HL-60 (cell line): ENCODE data around the gene ZNF593OS.

Experiments
- DNase-seq, 2 experiments: peaks; one replicate each; pipeline ENCODE4 v3.0.0-alpha.2; 2010 to 2020; ENCODE audit warnings: low read depth in 1 of 2, low spot score in 1 of 2
- H3K27ac ChIP-seq: fragments of 250-450 bp; sonication (Bioruptor Pico); replicated peaks from 2 replicates; pipeline ENCODE4 v1.5.1; 2020; ENCODE audit warnings: mild to moderate bottlenecking, moderate library complexity
- H3K27me3 ChIP-seq: fragments of 250-450 bp; sonication (Bioruptor Pico); 2 replicates; pipeline ENCODE4 v1.5.1; 2021; ENCODE audit warnings: mild to moderate bottlenecking, moderate library complexity; ENCODE audit not compliant: insufficient read depth, poor library complexity, severe bottlenecking
- H3K4me3 ChIP-seq: replicated peaks from 2 replicates; pipeline ENCODE4 v1.5.1; 2011; ENCODE audit warnings: mild to moderate bottlenecking, control low read depth, low read length; ENCODE audit not compliant: insufficient read depth
- GABPA ChIP-seq: IDR thresholded peaks from 2 replicates; pipeline ENCODE4 v1.6.1; 2012; ENCODE audit warnings: low read depth
- POLR2AphosphoS5 ChIP-seq: IDR thresholded peaks from 2 replicates; pipeline ENCODE4 v1.6.1; 2012; ENCODE audit warnings: low read depth
- SPI1 ChIP-seq: IDR thresholded peaks from 2 replicates; pipeline ENCODE4 v1.6.1; 2012; ENCODE audit warnings: low read depth, mild to moderate bottlenecking, borderline replicate concordance
- TF ChIP-seq, protein P1 (sequence below): IDR thresholded peaks from one replicate; pipeline ENCODE4 v1.5.1; 2011; ENCODE audit warnings: low read length, control low read depth, inconsistent platforms; ENCODE audit not compliant: insufficient read depth
- TF ChIP-seq, protein P2 (sequence below): IDR thresholded peaks from 2 replicates; pipeline ENCODE4 v1.6.1; 2012; ENCODE audit warnings: low read depth; ENCODE audit not compliant: insufficient replicate concordance

The ZNF593OS gene

DNA sequence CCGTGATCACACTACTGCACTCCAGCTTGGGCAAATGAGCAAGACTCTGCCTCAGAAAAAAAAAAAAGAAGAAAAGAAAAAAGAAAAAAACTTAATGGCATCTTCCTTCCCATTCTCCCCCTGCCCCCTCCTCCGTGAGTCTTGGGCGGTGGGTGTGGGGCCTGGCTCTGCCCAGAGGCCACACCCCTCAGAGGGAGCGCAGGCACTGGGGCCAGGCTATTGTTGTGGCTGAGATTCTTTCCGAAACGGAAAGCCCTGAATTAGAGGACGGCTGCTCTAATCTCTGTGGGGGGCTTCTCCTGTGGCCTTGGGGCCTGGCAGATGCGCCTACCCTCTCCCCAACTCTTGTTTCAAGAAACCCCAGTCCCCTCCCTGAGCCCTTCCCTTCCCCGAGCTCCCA is 16.9 kb downstream of the ZNF593OS start:
- TF ChIP-seq GABPA (no peak), SPI1 (no peak), POLR2AphosphoS5 (no peak)
- TF ChIP-seq, protein P1, sequence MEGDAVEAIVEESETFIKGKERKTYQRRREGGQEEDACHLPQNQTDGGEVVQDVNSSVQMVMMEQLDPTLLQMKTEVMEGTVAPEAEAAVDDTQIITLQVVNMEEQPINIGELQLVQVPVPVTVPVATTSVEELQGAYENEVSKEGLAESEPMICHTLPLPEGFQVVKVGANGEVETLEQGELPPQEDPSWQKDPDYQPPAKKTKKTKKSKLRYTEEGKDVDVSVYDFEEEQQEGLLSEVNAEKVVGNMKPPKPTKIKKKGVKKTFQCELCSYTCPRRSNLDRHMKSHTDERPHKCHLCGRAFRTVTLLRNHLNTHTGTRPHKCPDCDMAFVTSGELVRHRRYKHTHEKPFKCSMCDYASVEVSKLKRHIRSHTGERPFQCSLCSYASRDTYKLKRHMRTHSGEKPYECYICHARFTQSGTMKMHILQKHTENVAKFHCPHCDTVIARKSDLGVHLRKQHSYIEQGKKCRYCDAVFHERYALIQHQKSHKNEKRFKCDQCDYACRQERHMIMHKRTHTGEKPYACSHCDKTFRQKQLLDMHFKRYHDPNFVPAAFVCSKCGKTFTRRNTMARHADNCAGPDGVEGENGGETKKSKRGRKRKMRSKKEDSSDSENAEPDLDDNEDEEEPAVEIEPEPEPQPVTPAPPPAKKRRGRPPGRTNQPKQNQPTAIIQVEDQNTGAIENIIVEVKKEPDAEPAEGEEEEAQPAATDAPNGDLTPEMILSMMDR, result no peak
- TF ChIP-seq, protein P2, sequence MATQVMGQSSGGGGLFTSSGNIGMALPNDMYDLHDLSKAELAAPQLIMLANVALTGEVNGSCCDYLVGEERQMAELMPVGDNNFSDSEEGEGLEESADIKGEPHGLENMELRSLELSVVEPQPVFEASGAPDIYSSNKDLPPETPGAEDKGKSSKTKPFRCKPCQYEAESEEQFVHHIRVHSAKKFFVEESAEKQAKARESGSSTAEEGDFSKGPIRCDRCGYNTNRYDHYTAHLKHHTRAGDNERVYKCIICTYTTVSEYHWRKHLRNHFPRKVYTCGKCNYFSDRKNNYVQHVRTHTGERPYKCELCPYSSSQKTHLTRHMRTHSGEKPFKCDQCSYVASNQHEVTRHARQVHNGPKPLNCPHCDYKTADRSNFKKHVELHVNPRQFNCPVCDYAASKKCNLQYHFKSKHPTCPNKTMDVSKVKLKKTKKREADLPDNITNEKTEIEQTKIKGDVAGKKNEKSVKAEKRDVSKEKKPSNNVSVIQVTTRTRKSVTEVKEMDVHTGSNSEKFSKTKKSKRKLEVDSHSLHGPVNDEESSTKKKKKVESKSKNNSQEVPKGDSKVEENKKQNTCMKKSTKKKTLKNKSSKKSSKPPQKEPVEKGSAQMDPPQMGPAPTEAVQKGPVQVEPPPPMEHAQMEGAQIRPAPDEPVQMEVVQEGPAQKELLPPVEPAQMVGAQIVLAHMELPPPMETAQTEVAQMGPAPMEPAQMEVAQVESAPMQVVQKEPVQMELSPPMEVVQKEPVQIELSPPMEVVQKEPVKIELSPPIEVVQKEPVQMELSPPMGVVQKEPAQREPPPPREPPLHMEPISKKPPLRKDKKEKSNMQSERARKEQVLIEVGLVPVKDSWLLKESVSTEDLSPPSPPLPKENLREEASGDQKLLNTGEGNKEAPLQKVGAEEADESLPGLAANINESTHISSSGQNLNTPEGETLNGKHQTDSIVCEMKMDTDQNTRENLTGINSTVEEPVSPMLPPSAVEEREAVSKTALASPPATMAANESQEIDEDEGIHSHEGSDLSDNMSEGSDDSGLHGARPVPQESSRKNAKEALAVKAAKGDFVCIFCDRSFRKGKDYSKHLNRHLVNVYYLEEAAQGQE, result no peak
- H3K4me3 ChIP-seq, result no peak overlapping the region
- DNase-seq, result no peak
- no peak overlapping the region for H3K27ac ChIP-seq
- peaks cover 4% of the 10 kb centered on the region for H3K27me3 ChIP-seq

DNA sequence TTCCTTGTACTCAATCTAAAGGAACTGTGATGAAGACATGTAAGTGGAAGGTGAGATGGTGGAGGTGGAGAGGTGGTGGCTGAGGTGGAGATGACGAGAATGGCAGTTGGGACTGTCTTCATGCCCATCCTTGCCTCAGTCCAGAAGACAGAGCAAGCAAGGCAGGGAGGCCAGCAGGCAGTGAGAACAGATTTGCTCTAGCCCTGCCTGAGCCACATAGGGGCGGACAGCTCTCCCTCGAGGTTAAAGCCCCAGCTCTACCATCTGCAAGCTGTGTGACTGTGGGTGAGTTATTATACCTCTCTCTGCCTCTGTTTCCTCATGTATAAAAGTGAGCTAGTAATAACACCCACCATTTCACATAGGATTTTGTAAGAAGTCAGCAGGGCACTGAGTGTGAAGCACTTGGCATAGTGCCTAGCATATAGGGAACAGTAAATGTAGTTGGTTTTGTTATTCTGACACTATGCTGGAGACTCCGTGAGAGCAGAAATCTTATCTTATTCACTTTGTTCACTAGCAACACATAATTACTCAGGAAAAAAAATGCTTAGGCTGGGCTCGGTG is 17.6 kb downstream of the ZNF593OS start:
- DNase-seq, result no peak
- TF ChIP-seq, protein P1, result no peak
- TF ChIP-seq, protein P2, result no peak
- TF ChIP-seq GABPA (no peak), SPI1 (no peak), POLR2AphosphoS5 (no peak)
- Histone ChIP-seq H3K4me3 (no peak overlapping the region), H3K27me3 (peaks cover 4% of the 10 kb centered on the region), H3K27ac (no peak overlapping the region)

DNA sequence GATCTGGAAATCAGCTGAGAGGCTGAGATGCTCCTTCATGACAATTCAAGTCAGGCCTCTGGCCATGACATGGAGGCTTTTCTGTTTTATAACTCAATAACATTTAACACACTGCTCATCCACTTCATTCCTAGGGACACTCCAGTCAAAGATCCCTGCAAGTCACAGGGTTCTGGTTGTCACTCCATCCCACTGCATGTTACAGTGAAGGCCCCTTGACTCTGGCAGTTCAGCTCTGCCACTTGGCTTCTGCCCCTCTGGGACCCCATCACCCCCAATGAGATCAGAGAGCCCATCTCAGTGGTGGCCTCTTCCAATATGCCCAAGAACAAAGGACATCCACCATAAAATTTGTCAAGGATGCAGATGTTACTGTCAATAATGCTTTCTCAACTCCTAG is 22.7 kb downstream of the ZNF593OS start:
- Histone ChIP-seq H3K27me3 (no peaks in the 10 kb centered on the region), H3K4me3 (no peak overlapping the region), H3K27ac (no peak overlapping the region)
- DNase-seq, result no peak
- TF ChIP-seq SPI1 (no peak), POLR2AphosphoS5 (no peak), GABPA (no peak)
- TF ChIP-seq, protein P1, result no peak
- TF ChIP-seq, protein P2, result no peak
